Psoas muscle (tissue), 8 donors: ENCODE measurements around the gene HSCB. TPM values are rescaled to one million over a fixed set of nuclear protein-coding genes. Genes with fewer than 3 reads are reported as not detected.
A peak's percentile ranks its signal among the peaks of the same experiment; 100 is the strongest.

Source experiments
- ATAC-seq, 4 donors: fragments of 200-7000 bp; cut with Tn5 transposase; one replicate each; pipeline ENCODE4 v1.9.1; 2020; ENCODE audit warnings: moderate library complexity in 3 of 4, mild to moderate bottlenecking in 2 of 4
- DNase-seq, 2 donors: peaks; one replicate each; pipeline ENCODE4 v3.0.0-alpha.2; 2020
- H3K27ac ChIP-seq: fragments of 200-600 bp; one replicate; pipeline ENCODE4 v1.8.0; 2022
- H3K27me3 ChIP-seq, 3 donors: fragments of 200-600 bp in 1 of 3; one replicate each; pipeline versions ENCODE4 v1.6.1 to v1.8.0; 2013 to 2022; ENCODE audit warnings: low read length in 2 of 3, mild to moderate bottlenecking in 2 of 3, moderate library complexity in 1 of 3; ENCODE audit not compliant: insufficient read depth in 3 of 3
- H3K36me3 ChIP-seq, 2 donors: fragments of 200-600 bp in 1 of 2; one replicate each; pipeline versions ENCODE4 v1.6.1 to v1.8.0; 2013 to 2022; ENCODE audit warnings: low read depth in 1 of 2, mild to moderate bottlenecking in 1 of 2, moderate library complexity in 1 of 2; ENCODE audit not compliant: insufficient read depth in 1 of 2
- H3K4me1 ChIP-seq: fragments of 200-600 bp; one replicate; pipeline ENCODE4 v1.8.0; 2022
- H3K4me3 ChIP-seq: fragments of 200-600 bp; one replicate; pipeline ENCODE4 v1.8.0; 2022; ENCODE audit warnings: mild to moderate bottlenecking
- H3K9me3 ChIP-seq: fragments of 200-600 bp; one replicate; pipeline ENCODE4 v1.8.0; 2022
- CTCF ChIP-seq: fragments of 200-600 bp; IDR thresholded peaks from one replicate; pipeline ENCODE4 v1.8.0; 2022; ENCODE audit warnings: antibody characterized with exemption
- WGBS, 3 donors: extraction: QIAGEN DNeasy Blood & Tissue Kit; methylation state at CpG; one replicate each; pipeline versions ENCODE4 v1.1.6 to v1.1.7; 2013; 5-methylcytosine and 5-hydroxymethylcytosine counted together
- intact Hi-C, 2 donors: fragments of 100-400 bp; cut with DNase I; formaldehyde crosslinking; loops; one replicate each; pipeline versions ENCODE4 v1.11.0 to v1.14.2; 2022
- polyA plus RNA-seq, 3 donors: library from polyadenylated mRNA; stranded (reverse); fragments of 200-250 nt; gene quantifications; one replicate each; pipeline ENCODE4 v1.2.3, GENCODE V29; 2013
- total RNA-seq, 4 donors: library from RNA; stranded (reverse); fragmentation: NEBNext Ultra II Directional in 2 of 4; extraction: Animal tissue kit (Norgen Biotek cat#: 25700) in 2 of 4; gene quantifications; one replicate each; pipeline versions ENCODE4 v1.2.1 to v1.2.4, GENCODE V29; 2021 to 2023
- donor health status: healthy with polysubstance abuse.
- donor health status: DM: no; HTN: no; CAD: no; lungs with moderate emphysema.
- donor health status: Bipolar disorder and iron deficiency.
- donor health status: healthy.
- donor health status: DM: yes; HTN: yes; CAD: no.
- donor health status: DM: no; HTN: no; CAD: no.
- donor health status: DM: no; HTN: no; CAD: no.
- donor health status: DM: yes; HTN: yes; CAD: no.

HSCB gene
- total and polyA plus RNA-seq, 7 donors, result 10.3 to 26.5 (median 13.0) TPM

GRCh38 chr22:28706845-28707244 is 35.0 kb upstream of the HSCB start:
- peaks cover 24% of the 10 kb centered on the region for H3K4me1 ChIP-seq
- ATAC-seq (no peak), DNase-seq (no peak)
- H3K36me3 ChIP-seq, result no peaks in the 10 kb centered on the region
- WGBS, 3 donors, result 92 to 95% (median 94%) methylated on average over 6 of the region's 6 CpGs
- no peaks in the 10 kb centered on the region for H3K27me3 ChIP-seq
- no peaks in the 10 kb centered on the region for H3K9me3 ChIP-seq
- no peak for TF ChIP-seq CTCF
- H3K4me3 ChIP-seq, result no peak overlapping the region
- no peak overlapping the region for H3K27ac ChIP-seq
- intact Hi-C loops, result no loop called here

GRCh38 chr22:28710107-28710506 is 31.7 kb upstream of the HSCB start:
- Histone ChIP-seq H3K4me1 (peaks cover 36% of the 10 kb centered on the region), H3K27ac (peak overlapping the region; percentile 80), H3K4me3 (peak overlapping the region; percentile 58), H3K36me3 (no peaks in the 10 kb centered on the region), H3K9me3 (no peaks in the 10 kb centered on the region), H3K27me3 (no peaks in the 10 kb centered on the region)
- TF ChIP-seq CTCF, result no peak
- DNase-seq (no peak), ATAC-seq (peak in 1 of 4 donors; percentile 11)
- intact Hi-C loops, result no loop called here

- intact Hi-C loops, result no loop called here
- peaks cover 36% of the 10 kb centered on the region for H3K4me1 ChIP-seq
- H3K27ac ChIP-seq, result peak overlapping the region; percentile 80
- DNase-seq (no peak), ATAC-seq (peak; percentile 37 to 72 (median 62))
- WGBS, 3 donors, result 37 to 47% (median 47%) methylated on average over 3 of the region's 3 CpGs
- TF ChIP-seq CTCF, result no peak
- no peaks in the 10 kb centered on the region for H3K27me3 ChIP-seq
- no peaks in the 10 kb centered on the region for H3K36me3 ChIP-seq
- no peaks in the 10 kb centered on the region for H3K9me3 ChIP-seq
- peak overlapping the region; percentile 58 for H3K4me3 ChIP-seq
These were observed 31.2 kb upstream of the HSCB start for GRCh38 chr22:28710576-28711191.

- Histone ChIP-seq H3K36me3 (no peaks in the 10 kb centered on the region), H3K4me1 (peaks cover 36% of the 10 kb centered on the region), H3K27me3 (no peaks in the 10 kb centered on the region), H3K27ac (peak overlapping the region; percentile 80), H3K4me3 (peak overlapping the region; percentile 58), H3K9me3 (no peaks in the 10 kb centered on the region)
- TF ChIP-seq CTCF, result no peak
- intact Hi-C loops, result no loop called here
- DNase-seq (no peak), ATAC-seq (no peak)
- WGBS, 3 donors, result 29 to 36% (median 34%) methylated on average over 2 of the region's 2 CpGs
These were observed 30.5 kb upstream of the HSCB start for GRCh38 chr22:28711341-28711740.
